ENCODE measurements around the gene ESRRA. TPM values are rescaled to one million over a fixed set of nuclear protein-coding genes. Genes with fewer than 3 reads are reported as not detected.

ESRRA gene
- total and polyA plus RNA-seq, 2 of the 8 experiments (the other 6 are each of a cell fraction or from before 2014, with no cell fraction given): 18.2 to 37.0 TPM

GRCh38 chr11:64259533-64260067 is 45.7 kb upstream of the ESRRA start:
- ChIA-PET CTCF (ENCODE audit: partially characterized antibody) (interaction anchor here (0.6 to 2.5 kb wide), 3 partner anchors 9 to 55 kb away, joined by 3 to 10 read pairs (median 4); partner anchors contain the start of gene PLCB3), POLR2A (ENCODE audit: partially characterized antibody) (interaction anchor here (1.0 to 7.1 kb wide), 5 partner anchors 7 to 17 kb away, joined by 3 to 101 read pairs (median 4); partner anchors contain the start of gene PPP1R14B)
- 90% methylated on average over 4 of the region's 4 CpGs; no CpG with 5 or more reads in 1 of the 2 experiments for WGBS, 2 experiments (ENCODE audit: extremely low coverage in 1 of 2, insufficient coverage in 1 of 2, insufficient read length in 1 of 2, insufficient replicate concordance in 2 of 2, low coverage in 1 of 2, low lambda C conversion rate in 2 of 2, missing lambda C conversion rate in 1 of 2)
- no peaks in the 10 kb centered on the region for H3K9me3 ChIP-seq (ENCODE audit: insufficient read depth in 2 of 2, low read depth in 1 of 2, low read length in 1 of 2)
- H3K23me2 ChIP-seq (ENCODE audit: low read depth, low read length): no peaks in the 10 kb centered on the region
- no peak overlapping the region for H3K4ac ChIP-seq (replicated peaks; ENCODE audit: insufficient read length, low read depth, low read length)
- no peak overlapping the region for H2BK120ac ChIP-seq (replicated peaks; ENCODE audit: low read depth, low read length)
- no peak overlapping the region for H2BK20ac ChIP-seq (ENCODE audit: low read length)
- H3K56ac ChIP-seq (replicated peaks; ENCODE audit: insufficient read length, low read depth, low read length): no peak overlapping the region
- no peaks in the 10 kb centered on the region for H3K79me1 ChIP-seq (ENCODE audit: low read depth, low read length)
- H3K27ac ChIP-seq (ENCODE audit: low read depth, low read length): no peak overlapping the region
- no peaks in the 10 kb centered on the region; a peak in 3 of 7 replicates for H3K4me1 ChIP-seq (replicated peaks in 1 of 4; ENCODE audit: control insufficient read depth in 3 of 4, insufficient read depth in 4 of 4, low read length in 3 of 4)
- H4K5ac ChIP-seq (ENCODE audit: insufficient read length, low read depth, low read length): no peak overlapping the region
- no peak overlapping the region for H3K23ac ChIP-seq (ENCODE audit: insufficient read length)
- H4K20me1 ChIP-seq (replicated peaks in 1 of 2; ENCODE audit: control insufficient read depth in 1 of 2, insufficient read depth in 2 of 2, low read length in 2 of 2): peaks cover 8 to 24% of the 10 kb centered on the region in 2 experiments
- FAIRE-seq: no peak
- H4K8ac ChIP-seq (ENCODE audit: extremely low read depth, insufficient read depth, low read length): no peak overlapping the region
- no peaks in the 10 kb centered on the region for H3K79me2 ChIP-seq (ENCODE audit: control insufficient read depth in 1 of 2, insufficient read depth in 2 of 2, low read length in 2 of 2)
- no peak overlapping the region for H3K4me2 ChIP-seq (ENCODE audit: insufficient read depth in 1 of 2, low read depth in 2 of 2, low read length in 2 of 2)
- no peak overlapping the region for H3K9ac ChIP-seq (replicated peaks in 1 of 4; ENCODE audit: extremely low read depth in 1 of 4, low read depth in 3 of 4, low read length in 3 of 4)
- no peak overlapping the region for H3K4me3 ChIP-seq (ENCODE audit: extremely low read depth in 1 of 4, insufficient read depth in 2 of 4, low read depth in 3 of 4, low read length in 4 of 4)
- no peak overlapping the region for H2BK15ac ChIP-seq (ENCODE audit: low read length)
- no peak overlapping the region for H2BK12ac ChIP-seq (ENCODE audit: low read depth, low read length)
- no peaks in the 10 kb centered on the region for H3K27me3 ChIP-seq (replicated peaks in 1 of 4; ENCODE audit: control insufficient read depth in 3 of 4, extremely low read depth in 1 of 4, insufficient read depth in 3 of 4, low read length in 3 of 4)
- H2AFZ ChIP-seq (ENCODE audit: low read length): no peak overlapping the region
- no peak overlapping the region for H2BK5ac ChIP-seq (ENCODE audit: low read depth, low read length)
- no peak overlapping the region for H4K91ac ChIP-seq (replicated peaks; ENCODE audit: insufficient read length, low read length)
- no peak for DNase-seq (ENCODE audit: low read depth in 1 of 2, low spot score in 2 of 2)
- H3K18ac ChIP-seq (ENCODE audit: extremely low read depth, low read length): no peak overlapping the region
- no peak overlapping the region for H3K14ac ChIP-seq (ENCODE audit: insufficient read length)
- peaks cover 21 to 86% (median 43%) of the 10 kb centered on the region in 4 experiments for H3K36me3 ChIP-seq (ENCODE audit: control insufficient read depth in 2 of 4, insufficient read depth in 4 of 4, low read length in 3 of 4)
- H2AK5ac ChIP-seq (ENCODE audit: low read depth, low read length): no peak overlapping the region
- TF ChIP-seq HDAC6 (IDR thresholded peaks at IDR 0.05; ENCODE audit: low read depth, low read length): no peak
- no peak for TF ChIP-seq SRF (IDR thresholded peaks at IDR 0.05; ENCODE audit: low read depth, low read length)
- no peak for TF ChIP-seq SAP30 (IDR thresholded peaks at IDR 0.05; ENCODE audit: insufficient read depth, insufficient replicate concordance, low read length)
- no peak for TF ChIP-seq FOSL1 (IDR thresholded peaks at IDR 0.05; ENCODE audit: insufficient read depth, low read depth, low read length)
- no peak for TF ChIP-seq RFX5 (IDR thresholded peaks at IDR 0.05; ENCODE audit: borderline replicate concordance, low read depth, low read length)
- TF ChIP-seq GABPA (IDR thresholded peaks at IDR 0.05; ENCODE audit: borderline replicate concordance, insufficient read depth, low read length): no peak
- no peak for TF ChIP-seq POLR2A (IDR thresholded peaks at IDR 0.05; ENCODE audit: control extremely low read depth in 1 of 2, low read depth in 2 of 2, low read length in 2 of 2)
- no peak for TF ChIP-seq RNF2 (IDR thresholded peaks at IDR 0.05; ENCODE audit: borderline replicate concordance, low read depth, low read length, missing control alignments, poor library complexity, severe bottlenecking)
- TF ChIP-seq POU5F1 (IDR thresholded peaks at IDR 0.05; ENCODE audit: low read depth, low read length): no peak
- TF ChIP-seq RAD21 (IDR thresholded peaks at IDR 0.05 in 1 of 2, conservative IDR thresholded peaks at IDR 0.05 in 1 of 2; ENCODE audit: low read depth in 2 of 2, low read length in 2 of 2): no peak
- no peak for TF ChIP-seq TAF1 (IDR thresholded peaks at IDR 0.05; ENCODE audit: low read depth, low read length)
- no peak for TF ChIP-seq MAFK (IDR thresholded peaks at IDR 0.05; ENCODE audit: low read depth, low read length)
- no peak for TF ChIP-seq GTF2F1 (IDR thresholded peaks at IDR 0.05; ENCODE audit: borderline replicate concordance, low read depth, low read length)
- no peak for TF ChIP-seq CREB1 (IDR thresholded peaks at IDR 0.05)
